Spleen (tissue), 11 donors: ENCODE data around the gene BRD1. TPM values are rescaled to one million over a fixed set of nuclear protein-coding genes. Genes with fewer than 3 reads are reported as not detected.

ENCODE experiments used
- DNase-seq: peaks from one replicate; pipeline ENCODE4 v3.0.0-alpha.2; 2020
- H3K27ac ChIP-seq, 8 donors: fragments of 200-600 bp; sonication (generic) in 7 of 8; 1 replicate in 4 of 8; 2 replicates in 4 of 8; pipeline versions ENCODE4 v1.5.0 to v1.8.0; 2016 to 2021; ENCODE audit warnings: inconsistent platforms in 4 of 8, mild to moderate bottlenecking in 4 of 8, moderate library complexity in 1 of 8
- H3K27me3 ChIP-seq, 7 donors: fragments of 200-600 bp; sonication (generic) in 6 of 7; replicated peaks in 1 of 7; 1 replicate in 4 of 7; 2 replicates in 3 of 7; pipeline versions ENCODE4 v1.5.0 to v1.8.0; 2016 to 2021; ENCODE audit warnings: inconsistent platforms in 3 of 7, mild to moderate bottlenecking in 1 of 7
- H3K36me3 ChIP-seq, 6 donors: fragments of 200-600 bp; sonication (generic) in 5 of 6; 1 replicate in 4 of 6; 2 replicates in 2 of 6; pipeline versions ENCODE4 v1.5.0 to v1.8.0; 2016 to 2021; ENCODE audit warnings: inconsistent platforms in 2 of 6
- H3K4me1 ChIP-seq, 6 donors: fragments of 200-600 bp; sonication (generic) in 5 of 6; 1 replicate in 3 of 6; 2 replicates in 3 of 6; pipeline versions ENCODE4 v1.5.0 to v1.8.0; 2016 to 2021; ENCODE audit warnings: inconsistent platforms in 3 of 6
- H3K4me3 ChIP-seq, 8 donors: fragments of 200-600 bp; sonication (generic) in 7 of 8; 1 replicate in 4 of 8; 2 replicates in 4 of 8; pipeline versions ENCODE4 v1.5.0 to v1.8.0; 2016 to 2021; ENCODE audit warnings: inconsistent platforms in 4 of 8, mild to moderate bottlenecking in 4 of 8, moderate library complexity in 2 of 8
- H3K9me3 ChIP-seq, 8 donors: fragments of 200-600 bp; sonication (generic) in 7 of 8; 1 replicate in 4 of 8; 2 replicates in 4 of 8; pipeline versions ENCODE4 v1.5.0 to v1.8.0; 2016 to 2021; ENCODE audit warnings: inconsistent platforms in 4 of 8
- POLR2A ChIP-seq, 3 donors: fragments of 450-650 bp; IDR thresholded peaks; one replicate each; pipeline ENCODE4 v1.5.1; 2017; ENCODE audit warnings: antibody characterized with exemption in 3 of 3, mild to moderate bottlenecking in 1 of 3
- POLR2AphosphoS5 ChIP-seq, 3 donors: sonication (generic); formaldehyde crosslinking; IDR thresholded peaks; one replicate each; pipeline ENCODE4 v1.5.1; 2017; ENCODE audit warnings: antibody characterized with exemption in 3 of 3
- WGBS, 5 donors: extraction: QIAGEN DNeasy Blood & Tissue Kit in 3 of 5; methylation state at CpG; one replicate each; pipeline versions ENCODE4 v1.1.5 to v1.1.7; 2013 to 2018; 5-methylcytosine and 5-hydroxymethylcytosine counted together
- intact Hi-C: fragments of 100-400 bp; cut with DNase I; formaldehyde crosslinking; loops from one replicate; pipeline ENCODE4 v1.15.0; 2023; ENCODE audit warnings: low total_unique reads
- polyA plus RNA-seq, 3 donors: library from polyadenylated mRNA; stranded (reverse); fragments of 200-250 nt; gene quantifications; one replicate each; pipeline ENCODE4 v1.2.1, GENCODE V29; 2013
- total RNA-seq, 7 donors: library from RNA; depleted of rRNA in 3 of 7; stranded (reverse); fragments of >200 nt in 3 of 7; fragmentation: NEBNext Ultra II Directional in 4 of 7; extraction: Animal tissue kit (Norgen Biotek cat#: 25700) in 4 of 7; gene quantifications; one replicate each; pipeline versions ENCODE4 v1.1.0 to v1.2.1, GENCODE V29; 2016 to 2021
- TF ChIP-seq, protein P1 (sequence below), 11 experiments: fragments of 200-600 bp in 7 of 11; fragments of 450-650 bp in 4 of 11; sonication (generic) in 4 of 11; IDR thresholded peaks in 8 of 11; conservative IDR thresholded peaks in 3 of 11; 1 replicate in 7 of 11; 2 replicates in 4 of 11; pipeline versions ENCODE4 v1.4.0 to v1.8.0; 2016 to 2021; ENCODE audit warnings: antibody characterized with exemption in 11 of 11, inconsistent platforms in 4 of 11, mild to moderate bottlenecking in 1 of 11
- donor health status: healthy with polysubstance abuse.
- donor health status: DM: no; HTN: no; CAD: no; lungs with moderate emphysema.
- donor health status: DM: no; HTN: no; CAD: no.
- donor health status: Bipolar disorder and iron deficiency.
- donor health status: healthy.
- donor health status: DM: no; HTN: no; CAD: no.
- donor health status: DM: yes; HTN: yes; CAD: no.

BRD1 gene
- total and polyA plus RNA-seq, 10 donors: 14.2 to 59.6 (median 37.4) TPM

DNA sequence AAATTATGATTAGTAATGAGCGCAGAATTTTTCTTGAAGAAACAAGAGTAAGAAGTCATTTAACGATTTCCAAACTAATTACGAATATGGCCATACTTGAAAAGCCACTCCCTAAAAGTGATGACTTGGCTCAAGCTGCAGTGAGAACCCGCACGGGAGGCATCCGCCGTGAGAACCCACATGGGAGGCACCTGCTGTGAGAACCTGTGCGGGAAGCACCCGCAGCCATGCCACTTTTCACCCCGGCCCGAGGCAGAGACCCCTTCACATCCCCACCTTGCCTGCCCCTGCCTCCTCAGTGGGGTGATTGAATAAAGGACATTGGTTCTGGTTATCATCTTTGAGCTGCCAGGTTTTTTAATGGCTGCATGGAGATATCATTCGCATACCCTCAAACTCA lies 89.7 kb downstream of the BRD1 start:
- H3K4me3 ChIP-seq: no peak overlapping the region
- intact Hi-C loops: no loop called here
- H3K4me1 ChIP-seq: no peaks in the 10 kb centered on the region
- TF ChIP-seq, protein P1, sequence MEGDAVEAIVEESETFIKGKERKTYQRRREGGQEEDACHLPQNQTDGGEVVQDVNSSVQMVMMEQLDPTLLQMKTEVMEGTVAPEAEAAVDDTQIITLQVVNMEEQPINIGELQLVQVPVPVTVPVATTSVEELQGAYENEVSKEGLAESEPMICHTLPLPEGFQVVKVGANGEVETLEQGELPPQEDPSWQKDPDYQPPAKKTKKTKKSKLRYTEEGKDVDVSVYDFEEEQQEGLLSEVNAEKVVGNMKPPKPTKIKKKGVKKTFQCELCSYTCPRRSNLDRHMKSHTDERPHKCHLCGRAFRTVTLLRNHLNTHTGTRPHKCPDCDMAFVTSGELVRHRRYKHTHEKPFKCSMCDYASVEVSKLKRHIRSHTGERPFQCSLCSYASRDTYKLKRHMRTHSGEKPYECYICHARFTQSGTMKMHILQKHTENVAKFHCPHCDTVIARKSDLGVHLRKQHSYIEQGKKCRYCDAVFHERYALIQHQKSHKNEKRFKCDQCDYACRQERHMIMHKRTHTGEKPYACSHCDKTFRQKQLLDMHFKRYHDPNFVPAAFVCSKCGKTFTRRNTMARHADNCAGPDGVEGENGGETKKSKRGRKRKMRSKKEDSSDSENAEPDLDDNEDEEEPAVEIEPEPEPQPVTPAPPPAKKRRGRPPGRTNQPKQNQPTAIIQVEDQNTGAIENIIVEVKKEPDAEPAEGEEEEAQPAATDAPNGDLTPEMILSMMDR (IDR thresholded peaks at IDR 0.05 in 8 of 11, conservative IDR thresholded peaks at IDR 0.05 in 3 of 11): no peak
- TF ChIP-seq POLR2A (IDR thresholded peaks at IDR 0.05) (no peak), POLR2AphosphoS5 (IDR thresholded peaks at IDR 0.05) (no peak)
- no peak overlapping the region for H3K27ac ChIP-seq
- peaks cover 0 to 68% (median 4%) of the 10 kb centered on the region in 7 donors for H3K27me3 ChIP-seq
- H3K36me3 ChIP-seq: no peaks in the 10 kb centered on the region
- peaks cover 0 to 26% (median 3%) of the 10 kb centered on the region in 8 donors for H3K9me3 ChIP-seq
- 92 to 98% (median 94%) methylated on average over 12 of the region's 12 CpGs for WGBS, 5 donors
- DNase-seq: no peak

DNA sequence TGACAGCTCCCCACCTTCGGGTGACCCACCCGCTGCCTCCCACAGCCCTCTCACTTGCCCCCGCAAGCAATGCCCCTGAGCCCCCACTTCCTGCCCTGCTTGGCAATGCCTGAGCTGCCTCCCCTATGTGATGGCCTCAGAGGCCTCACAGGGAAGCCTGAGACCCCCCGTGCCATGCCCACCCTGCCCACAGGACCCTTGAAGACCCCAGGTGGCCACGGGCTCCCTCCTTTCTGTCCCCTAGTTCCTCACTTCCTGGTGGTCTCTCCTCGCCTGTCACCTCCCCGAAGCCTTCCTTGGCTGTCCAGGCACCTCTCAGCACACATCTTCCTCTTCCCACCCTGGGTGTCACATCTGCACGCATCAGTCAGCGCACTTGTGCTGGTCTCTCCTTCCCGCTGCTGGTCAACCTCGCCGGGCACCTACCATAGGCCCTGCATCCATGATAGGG lies 90.5 kb downstream of the BRD1 start:
- Histone ChIP-seq H3K36me3 (no peaks in the 10 kb centered on the region), H3K27ac (no peak overlapping the region), H3K4me1 (no peaks in the 10 kb centered on the region), H3K4me3 (no peak overlapping the region), H3K9me3 (peaks cover 0 to 21% (median under 1%) of the 10 kb centered on the region in 8 donors), H3K27me3 (peaks cover 0 to 77% (median 4%) of the 10 kb centered on the region in 7 donors)
- 85 to 90% (median 87%) methylated on average over 12 of the region's 12 CpGs for WGBS, 5 donors
- TF ChIP-seq POLR2AphosphoS5 (IDR thresholded peaks at IDR 0.05): no peak
- TF ChIP-seq POLR2A (IDR thresholded peaks at IDR 0.05): no peak
- TF ChIP-seq, protein P1 (IDR thresholded peaks at IDR 0.05 in 8 of 11, conservative IDR thresholded peaks at IDR 0.05 in 3 of 11): no peak
- intact Hi-C loops: no loop called here
- DNase-seq: no peak

DNA sequence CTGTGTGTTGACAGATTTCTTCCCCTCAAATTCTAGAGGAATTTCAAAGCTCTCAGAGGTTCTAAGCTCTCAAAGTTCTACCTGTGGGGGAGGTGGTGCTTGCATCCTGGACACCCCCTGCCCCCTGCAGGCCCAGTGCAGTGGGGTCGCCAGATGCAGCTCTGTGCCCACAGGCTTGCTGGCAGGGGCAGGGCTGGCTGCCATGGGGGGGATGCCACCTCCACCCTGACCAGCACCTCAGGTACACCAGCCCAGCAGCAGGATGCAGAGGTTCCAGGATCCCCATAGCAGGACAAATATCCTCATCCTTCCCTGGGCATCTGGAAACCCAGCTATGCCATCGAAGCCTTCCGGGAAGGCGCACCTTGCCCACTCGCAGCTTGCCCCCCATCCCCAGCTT lies 91.1 kb downstream of the BRD1 start:
- Histone ChIP-seq H3K4me1 (no peaks in the 10 kb centered on the region), H3K27me3 (peaks cover 0 to 83% (median 4%) of the 10 kb centered on the region in 7 donors), H3K36me3 (no peaks in the 10 kb centered on the region), H3K9me3 (peaks cover 0 to 21% (median 2%) of the 10 kb centered on the region in 8 donors), H3K27ac (no peak overlapping the region), H3K4me3 (no peak overlapping the region)
- TF ChIP-seq POLR2AphosphoS5 (IDR thresholded peaks at IDR 0.05): no peak
- no peak for TF ChIP-seq POLR2A (IDR thresholded peaks at IDR 0.05)
- TF ChIP-seq, protein P1 (IDR thresholded peaks at IDR 0.05 in 8 of 11, conservative IDR thresholded peaks at IDR 0.05 in 3 of 11): no peak
- WGBS, 5 donors: 87 to 93% (median 90%) methylated on average over 5 of the region's 5 CpGs
- DNase-seq: no peak
- intact Hi-C loops: no loop called here

DNA sequence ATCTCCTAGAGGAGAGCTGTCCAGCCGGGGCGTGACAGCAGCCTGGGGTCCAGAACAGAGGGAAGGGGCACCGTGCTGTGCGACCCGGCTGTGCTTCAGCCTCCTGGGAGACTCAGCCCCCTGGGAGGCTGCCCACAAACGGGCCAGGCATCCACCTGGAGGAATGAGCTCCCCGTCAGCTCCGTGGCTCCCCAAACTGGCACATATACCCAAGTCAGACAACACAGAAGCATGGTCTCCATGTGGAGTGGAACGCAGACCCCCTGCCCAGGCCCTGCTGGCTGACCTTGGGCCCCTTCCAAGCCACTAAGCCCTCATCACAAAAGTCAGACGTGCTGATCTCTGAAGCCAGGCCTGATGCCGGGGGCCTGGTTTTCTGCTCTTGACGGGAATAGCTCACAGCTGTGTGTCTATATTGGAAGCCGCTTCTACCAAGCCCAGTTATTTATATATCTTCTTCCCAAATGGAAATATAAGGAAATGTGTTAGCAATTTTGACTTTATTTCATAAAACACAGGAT lies 91.7 kb downstream of the BRD1 start:
- TF ChIP-seq POLR2A (IDR thresholded peaks at IDR 0.05): no peak
- no peak for TF ChIP-seq POLR2AphosphoS5 (IDR thresholded peaks at IDR 0.05)
- TF ChIP-seq, protein P1 (IDR thresholded peaks at IDR 0.05 in 8 of 11, conservative IDR thresholded peaks at IDR 0.05 in 3 of 11): no peak
- H3K36me3 ChIP-seq: no peaks in the 10 kb centered on the region
- no peaks in the 10 kb centered on the region for H3K4me1 ChIP-seq
- peaks cover 0 to 21% (median 2%) of the 10 kb centered on the region in 8 donors for H3K9me3 ChIP-seq
- 69 to 79% (median 75%) methylated on average over 9 to 13 of the region's 13 CpGs for WGBS, 5 donors
- intact Hi-C loops: no loop called here
- peaks cover 0 to 88% (median 4%) of the 10 kb centered on the region in 7 donors for H3K27me3 ChIP-seq
- H3K4me3 ChIP-seq: no peak overlapping the region
- no peak overlapping the region for H3K27ac ChIP-seq
- DNase-seq: no peak
